Naive thymus-derived CD4-positive, alpha-beta T cell (primary cell): ENCODE results near the gene ITSN2. TPM values are rescaled to one million over a fixed set of nuclear protein-coding genes. Genes with fewer than 3 reads are reported as not detected.
"Not testable (repeated sequence)": the region's sequence is repeated elsewhere in the genome, so short reads cannot be mapped to it uniquely, and the experiment has no call there.

ENCODE experiments used
- ATAC-seq: fragments of 150-1000 bp; cut with Tn5 transposase; 2 replicates; pipeline ENCODE4 v1.10.0; 2021; ENCODE audit warnings: mild to moderate bottlenecking, moderate library complexity
- CTCF ChIA-PET: fragments of 350-600 bp; sonication (Branson Sonifier 250); formaldehyde crosslinking; loops from one replicate; lab custom pipeline; 2021; ENCODE audit warnings: antibody characterized with exemption; lab: Charles Lee
- POLR2A ChIA-PET: fragments of 350-600 bp; sonication (Branson Sonifier 250); formaldehyde crosslinking; loops from one replicate; lab custom pipeline; 2021; ENCODE audit warnings: antibody characterized with exemption, inconsistent platforms; lab: Charles Lee
- DNase-seq, 9 donors: peaks; one replicate each; pipeline versions ENCODE4 v3.0.0 to v3.0.0-alpha.2; 2020 to 2022; ENCODE audit warnings: mixed read lengths in 1 of 9
- H3K27ac ChIP-seq: one replicate; pipeline ENCODE4 v1.7.0; 2013; ENCODE audit warnings: mild to moderate bottlenecking, low read depth, low read length, moderate library complexity
- H3K27me3 ChIP-seq, 2 donors: one replicate each; pipeline ENCODE4 v1.7.0; 2013; ENCODE audit warnings: low read length in 2 of 2, mild to moderate bottlenecking in 2 of 2, moderate library complexity in 2 of 2; ENCODE audit not compliant: control insufficient read depth in 2 of 2, insufficient read depth in 2 of 2
- H3K36me3 ChIP-seq, 3 experiments: 1 replicate in 2 of 3; 2 replicates in 1 of 3; pipeline ENCODE4 v1.7.0; 2013; ENCODE audit warnings: low read length in 3 of 3, mild to moderate bottlenecking in 3 of 3, moderate library complexity in 1 of 3; ENCODE audit not compliant: insufficient read depth in 3 of 3, control insufficient read depth in 2 of 3
- H3K4me1 ChIP-seq, 2 donors: one replicate each; pipeline ENCODE4 v1.7.0; 2013; ENCODE audit warnings: low read length in 2 of 2, mild to moderate bottlenecking in 2 of 2, moderate library complexity in 1 of 2; ENCODE audit not compliant: control insufficient read depth in 2 of 2, insufficient read depth in 2 of 2
- H3K4me3 ChIP-seq: 2 replicates; pipeline ENCODE4 v1.7.0; 2013; ENCODE audit warnings: mild to moderate bottlenecking, low read length
- H3K9me3 ChIP-seq, 3 experiments: 1 replicate in 2 of 3; 2 replicates in 1 of 3; pipeline ENCODE4 v1.7.0; 2013; ENCODE audit warnings: low read length in 3 of 3; ENCODE audit not compliant: control insufficient read depth in 2 of 3
- H3K27ac Mint-ChIP-seq, 9 donors: one replicate each; pipeline ENCODE4 v1.8.0; 2020 to 2022; ENCODE audit warnings: mixed read lengths in 9 of 9, mild to moderate bottlenecking in 8 of 9, moderate library complexity in 5 of 9, inconsistent platforms in 2 of 9
- H3K27me3 Mint-ChIP-seq, 5 donors: one replicate each; pipeline ENCODE4 v1.8.0; 2021 to 2022; ENCODE audit warnings: mixed read lengths in 5 of 5, mild to moderate bottlenecking in 1 of 5
- H3K36me3 Mint-ChIP-seq, 5 donors: one replicate each; pipeline ENCODE4 v1.8.0; 2020 to 2022; ENCODE audit warnings: mixed read lengths in 5 of 5, mild to moderate bottlenecking in 3 of 5, inconsistent platforms in 1 of 5
- H3K4me1 Mint-ChIP-seq, 7 donors: one replicate each; pipeline ENCODE4 v1.8.0; 2020 to 2022; ENCODE audit warnings: mixed read lengths in 7 of 7, mild to moderate bottlenecking in 3 of 7, inconsistent platforms in 1 of 7
- H3K4me3 Mint-ChIP-seq, 10 donors: one replicate each; pipeline ENCODE4 v1.8.0; 2020 to 2022; ENCODE audit warnings: mild to moderate bottlenecking in 10 of 10, mixed read lengths in 10 of 10, moderate library complexity in 6 of 10, inconsistent platforms in 2 of 10
- H3K9me3 Mint-ChIP-seq, 11 donors: one replicate each; pipeline ENCODE4 v1.8.0; 2020 to 2022; ENCODE audit warnings: mixed read lengths in 11 of 11, mild to moderate bottlenecking in 4 of 11, inconsistent platforms in 1 of 11, moderate library complexity in 1 of 11
- intact Hi-C, 2 donors: fragments of 100-400 bp; cut with micrococcal nuclease; formaldehyde crosslinking; loops; one replicate each; pipeline ENCODE4 v1.15.1; 2023
- polyA plus RNA-seq, 2 donors: library from polyadenylated mRNA; unstranded; fragments of 300-500 nt; fragmentation: Illumina TruSeq; gene quantifications; one replicate each; pipeline ENCODE4 v1.2.3, GENCODE V29; 2021
- total RNA-seq, 6 experiments: library from RNA in 5 of 6; stranded (reverse) in 5 of 6; gene quantifications; 1 replicate in 5 of 6; 2 replicates in 1 of 6; pipeline ENCODE4 v1.2.3 and lab custom pipeline; 2021 to 2026

ITSN2 gene
- total and polyA plus RNA-seq, 7 experiments from 2014 or later = 53.0 to 133 (median 91.5) TPM

DNA sequence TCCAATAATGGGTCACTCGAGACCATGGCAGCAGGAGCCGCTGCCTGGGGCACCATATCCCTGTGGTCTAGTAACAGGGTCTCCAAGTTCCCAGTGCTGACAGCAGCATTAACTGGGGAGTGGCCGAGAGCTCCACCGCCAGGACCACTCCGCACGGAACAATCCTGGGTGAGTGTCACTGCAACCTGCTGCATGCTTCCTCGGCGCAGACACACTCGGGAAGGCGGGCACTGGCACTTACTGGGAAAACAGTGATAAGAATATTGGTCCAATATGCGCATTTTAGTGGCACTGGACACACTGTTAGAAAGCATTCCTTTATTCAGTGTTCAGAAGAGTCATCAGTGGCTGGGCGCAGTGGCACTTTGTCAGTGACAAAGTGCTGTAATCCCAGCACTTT lies 155.8 kb downstream of the ITSN2 start:
- H3K36me3 ChIP-seq = peaks cover 2 to 70% (median 10%) of the 10 kb centered on the region in 3 experiments
- DNase-seq (no peak), ATAC-seq (no peak)
- ChIA-PET POLR2A (interaction anchor here (1.3 kb wide), 1 partner anchor 127 kb away, joined by 3 read pairs; no protein-coding TSS in a partner anchor), CTCF (no interaction called here)
- Mint-ChIP-seq H3K27ac (peak overlapping the region in 1 of 9 donors; percentile 14), H3K36me3 (peaks cover 24 to 82% (median 51%) of the 10 kb centered on the region in 5 donors), H3K4me3 (no peak overlapping the region), H3K27me3 (no peaks in the 10 kb centered on the region), H3K9me3 (peaks cover 0 to 6% (median 0%) of the 10 kb centered on the region in 11 donors), H3K4me1 (no peaks in the 10 kb centered on the region)
- no peak overlapping the region for H3K4me3 ChIP-seq
- H3K27me3 ChIP-seq = no peaks in the 10 kb centered on the region
- no peak overlapping the region for H3K27ac ChIP-seq
- no peaks in the 10 kb centered on the region for H3K4me1 ChIP-seq
- no peaks in the 10 kb centered on the region for H3K9me3 ChIP-seq
- intact Hi-C loops = no loop called here

DNA sequence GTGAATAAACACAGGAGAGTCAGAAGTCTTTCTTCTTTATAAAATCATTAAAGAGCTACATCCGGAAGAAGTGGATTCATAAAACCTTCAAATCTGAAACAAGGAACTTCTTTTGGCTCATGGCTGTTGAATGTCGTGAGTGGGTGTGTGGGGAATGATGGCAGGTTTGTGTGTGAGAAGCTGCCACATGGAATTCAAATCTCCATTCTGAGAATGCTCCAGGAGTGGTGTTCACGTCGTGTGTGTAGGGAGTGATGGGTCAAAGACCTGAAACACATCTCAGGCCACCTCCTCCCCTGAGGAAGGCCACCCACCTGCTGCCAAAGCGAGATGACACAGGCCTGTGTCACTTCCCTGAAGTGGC lies 156.6 kb downstream of the ITSN2 start:
- no peaks in the 10 kb centered on the region for H3K9me3 ChIP-seq
- peaks cover 0 to 11% (median 2%) of the 10 kb centered on the region in 11 donors for H3K9me3 Mint-ChIP-seq
- H3K27me3 ChIP-seq = no peaks in the 10 kb centered on the region

GRCh38 chr2:24203029-24203786 lies 157.1 kb downstream of the ITSN2 start:
- ChIA-PET POLR2A (interaction anchor here (1.3 kb wide), 1 partner anchor 126 kb away, joined by 3 read pairs; no protein-coding TSS in a partner anchor), CTCF (no interaction called here)
- ATAC-seq (no peak), DNase-seq (no peak)
- peaks cover 0 to 57% (median 10%) of the 10 kb centered on the region in 3 experiments for H3K36me3 ChIP-seq
- no peak overlapping the region for H3K4me3 ChIP-seq
- H3K9me3 Mint-ChIP-seq = peaks cover 0 to 15% (median 3%) of the 10 kb centered on the region in 11 donors
- no peak overlapping the region for H3K4me3 Mint-ChIP-seq
- H3K27ac Mint-ChIP-seq = no peak overlapping the region
- no peaks in the 10 kb centered on the region for H3K27me3 Mint-ChIP-seq
- peaks cover 18 to 75% (median 44%) of the 10 kb centered on the region in 5 donors for H3K36me3 Mint-ChIP-seq
- H3K4me1 Mint-ChIP-seq = no peaks in the 10 kb centered on the region
- no peaks in the 10 kb centered on the region for H3K9me3 ChIP-seq
- H3K4me1 ChIP-seq = no peaks in the 10 kb centered on the region
- H3K27me3 ChIP-seq = no peaks in the 10 kb centered on the region
- H3K27ac ChIP-seq = no peak overlapping the region
- intact Hi-C loops = no loop called here

More for the DNA sequence above, 156.6 kb downstream of the ITSN2 start:
- intact Hi-C loops = no loop called here
- H3K36me3 Mint-ChIP-seq = peaks cover 19 to 81% (median 46%) of the 10 kb centered on the region in 5 donors
- no peak overlapping the region for H3K4me3 Mint-ChIP-seq
- ChIA-PET POLR2A (interaction anchor here (1.3 kb wide), 1 partner anchor 127 kb away, joined by 3 read pairs; no protein-coding TSS in a partner anchor), CTCF (no interaction called here)
- Histone ChIP-seq H3K4me1 (no peaks in the 10 kb centered on the region), H3K36me3 (peaks cover 0 to 63% (median 10%) of the 10 kb centered on the region in 3 experiments), H3K4me3 (no peak overlapping the region), H3K27ac (no peak overlapping the region)
- H3K4me1 Mint-ChIP-seq = no peaks in the 10 kb centered on the region
- no peak for DNase-seq
- H3K27me3 Mint-ChIP-seq = no peaks in the 10 kb centered on the region
- no peak for ATAC-seq
- no peak overlapping the region for H3K27ac Mint-ChIP-seq

GRCh38 chr2:24200799-24201198 lies 159.5 kb downstream of the ITSN2 start:
- no peak overlapping the region for H3K4me3 Mint-ChIP-seq
- peaks cover 0 to 10% (median 0%) of the 10 kb centered on the region in 5 donors for H3K27me3 Mint-ChIP-seq
- Histone ChIP-seq H3K36me3 (peaks cover 0 to 33% (median 10%) of the 10 kb centered on the region in 3 experiments), H3K9me3 (no peaks in the 10 kb centered on the region), H3K4me1 (no peaks in the 10 kb centered on the region), H3K27ac (no peak overlapping the region), H3K27me3 (no peaks in the 10 kb centered on the region), H3K4me3 (no peak overlapping the region)
- intact Hi-C loops = no loop called here
- peaks cover 9 to 53% (median 33%) of the 10 kb centered on the region in 5 donors for H3K36me3 Mint-ChIP-seq
- DNase-seq = no peak
- no peak overlapping the region for H3K27ac Mint-ChIP-seq
- no peak for ATAC-seq
- ChIA-PET POLR2A (no interaction called here), CTCF (no interaction called here)
- peaks cover 0 to 31% (median 10%) of the 10 kb centered on the region in 11 donors for H3K9me3 Mint-ChIP-seq
- no peaks in the 10 kb centered on the region for H3K4me1 Mint-ChIP-seq

GRCh38 chr2:24199968-24200590 lies 160.3 kb downstream of the ITSN2 start:
- H3K27ac ChIP-seq = no peak overlapping the region
- peaks cover 6 to 46% (median 29%) of the 10 kb centered on the region in 5 donors for H3K36me3 Mint-ChIP-seq
- H3K4me1 ChIP-seq = no peaks in the 10 kb centered on the region
- DNase-seq (no peak), ATAC-seq (no peak)
- no peak overlapping the region for H3K27ac Mint-ChIP-seq
- POLR2A ChIA-PET = no interaction called here
- no peaks in the 10 kb centered on the region for H3K4me1 Mint-ChIP-seq
- peaks cover 0 to 26% (median 10%) of the 10 kb centered on the region in 3 experiments for H3K36me3 ChIP-seq
- no peaks in the 10 kb centered on the region for H3K9me3 ChIP-seq
- CTCF ChIA-PET = no interaction called here
- H3K4me3 ChIP-seq = no peak overlapping the region
- peaks cover 0 to 35% (median 10%) of the 10 kb centered on the region in 11 donors for H3K9me3 Mint-ChIP-seq
- H3K4me3 Mint-ChIP-seq = no peak overlapping the region
- intact Hi-C loops = no loop called here
- no peaks in the 10 kb centered on the region for H3K27me3 ChIP-seq
- peaks cover 0 to 10% (median 0%) of the 10 kb centered on the region in 5 donors for H3K27me3 Mint-ChIP-seq

GRCh38 chr2:24197213-24197612 lies 163.1 kb downstream of the ITSN2 start:
- H3K4me1 ChIP-seq, ATAC-seq, H3K27ac Mint-ChIP-seq, H3K27me3 ChIP-seq, H3K36me3 ChIP-seq, H3K4me3 Mint-ChIP-seq, H3K4me1 Mint-ChIP-seq, H3K4me3 ChIP-seq, DNase-seq, POLR2A ChIA-PET, H3K27ac ChIP-seq, CTCF ChIA-PET, intact Hi-C loops, H3K9me3 ChIP-seq: not testable (repeated sequence)
- Mint-ChIP-seq H3K36me3 (peaks cover 4 to 23% (median 13%) of the 10 kb centered on the region in 5 donors), H3K9me3 (peaks cover 0 to 41% (median 12%) of the 10 kb centered on the region in 11 donors), H3K27me3 (peaks cover 0 to 10% (median 0%) of the 10 kb centered on the region in 5 donors)
